Fibroblast of lung (primary cell): Measurements from ENCODE around the gene MPC1. TPM values are rescaled to one million over a fixed set of nuclear protein-coding genes. Genes with fewer than 3 reads are reported as not detected.
A peak's percentile ranks its signal among the peaks of the same experiment; 100 is the strongest.
"Not testable (repeated sequence)": the region's sequence is repeated elsewhere in the genome, so short reads cannot be mapped to it uniquely, and the experiment has no call there.

Experiments used
- DNase-seq, 2 donors: peaks; one replicate each; pipeline versions ENCODE4 v3.0.0 to v3.0.0-alpha.2; 2010; ENCODE audit warnings: low read depth in 2 of 2
- H2AFZ ChIP-seq: 2 replicates; pipeline ENCODE4 v1.5.1; 2012; ENCODE audit warnings: low read length, control low read depth, inconsistent platforms
- H3K27ac ChIP-seq: 2 replicates; pipeline ENCODE4 v1.5.1; 2011; ENCODE audit warnings: low read length, control low read depth; ENCODE audit not compliant: insufficient read depth
- H3K27me3 ChIP-seq: 2 replicates; pipeline ENCODE4 v1.5.1; 2011; ENCODE audit warnings: mild to moderate bottlenecking, low read length; ENCODE audit not compliant: control insufficient read depth, insufficient read depth
- H3K36me3 ChIP-seq: 2 replicates; pipeline ENCODE4 v1.5.1; 2011; ENCODE audit warnings: low read length; ENCODE audit not compliant: control insufficient read depth, insufficient read depth
- H3K4me1 ChIP-seq: 2 replicates; pipeline ENCODE4 v1.5.1; 2011; ENCODE audit warnings: low read length; ENCODE audit not compliant: control insufficient read depth, insufficient read depth; ENCODE audit errors: extremely low read depth
- H3K4me2 ChIP-seq: 2 replicates; pipeline ENCODE4 v1.5.1; 2011; ENCODE audit warnings: low read length, control low read depth; ENCODE audit not compliant: insufficient read depth; ENCODE audit errors: extremely low read depth
- H3K4me3 ChIP-seq, 4 experiments: fragments of 200-600 bp in 1 of 4; sonication (generic) in 1 of 4; replicated peaks in 1 of 4; 2 replicates each; pipeline ENCODE4 v1.5.1; 2011 to 2016; ENCODE audit warnings: low read length in 4 of 4, low read depth in 3 of 4, mild to moderate bottlenecking in 3 of 4, control low read depth in 2 of 4, inconsistent platforms in 1 of 4, mixed read lengths in 1 of 4; ENCODE audit not compliant: insufficient read depth in 1 of 4; ENCODE audit errors: control extremely low read depth in 1 of 4
- H3K79me2 ChIP-seq: 2 replicates; pipeline ENCODE4 v1.5.1; 2012; ENCODE audit warnings: mild to moderate bottlenecking, low read length, inconsistent platforms; ENCODE audit not compliant: control insufficient read depth, insufficient read depth
- H3K9ac ChIP-seq: 2 replicates; pipeline ENCODE4 v1.5.1; 2011; ENCODE audit warnings: mild to moderate bottlenecking, low read length, control low read depth; ENCODE audit not compliant: insufficient read depth
- H3K9me3 ChIP-seq: 2 replicates; pipeline ENCODE4 v1.5.1; 2012; ENCODE audit warnings: low read depth, low read length; ENCODE audit not compliant: control insufficient read depth, insufficient read depth
- H4K20me1 ChIP-seq: 2 replicates; pipeline ENCODE4 v1.5.1; 2011; ENCODE audit warnings: low read length; ENCODE audit not compliant: control insufficient read depth, insufficient read depth; ENCODE audit errors: extremely low read depth
- CTCF ChIP-seq, 2 donors: IDR thresholded peaks in 1 of 2; conservative IDR thresholded peaks in 1 of 2; 1 replicate in 1 of 2; 2 replicates in 1 of 2; pipeline ENCODE4 v1.5.1; 2011 to 2012; ENCODE audit warnings: low read length in 2 of 2, control low read depth in 1 of 2, inconsistent platforms in 1 of 2, low read depth in 1 of 2, mild to moderate bottlenecking in 1 of 2
- EZH2 ChIP-seq: IDR thresholded peaks from 2 replicates; pipeline ENCODE4 v1.5.1; 2012; ENCODE audit warnings: low read length, control low read depth, mild to moderate bottlenecking; ENCODE audit errors: missing control alignments
- polyA plus RNA-seq, 2 donors: library from polyadenylated mRNA; depleted of rRNA in 1 of 2; stranded (reverse) in 1 of 2; unstranded in 1 of 2; fragments of >200 nt; gene quantifications; 2 replicates each; pipeline ENCODE4 v1.2.1, GENCODE V29; 2011 to 2012; ENCODE audit warnings: missing spikeins in 1 of 2
- total RNA-seq: library from RNA; depleted of rRNA; stranded (reverse); fragments of >200 nt; gene quantifications from 2 replicates; pipeline ENCODE4 v1.2.1, GENCODE V29; 2014

The MPC1 gene
- total and polyA plus RNA-seq, 2 donors (not counting 1 experiment from before 2014, with no cell fraction given): 19.3 to 28.7 TPM

GRCh38 chr6:166386111-166386510, 3.4 kb upstream of the MPC1 start:
- no peak overlapping the region for H3K9ac ChIP-seq
- H3K9me3 ChIP-seq: no peaks in the 10 kb centered on the region
- DNase-seq: no peak
- no peaks in the 10 kb centered on the region for H3K27me3 ChIP-seq
- no peak overlapping the region for H3K4me2 ChIP-seq
- no peaks in the 10 kb centered on the region for H3K36me3 ChIP-seq
- H3K4me3 ChIP-seq: no peak overlapping the region
- no peak overlapping the region for H2AFZ ChIP-seq
- no peak for TF ChIP-seq EZH2
- TF ChIP-seq CTCF (conservative IDR thresholded peaks at IDR 0.05 in 1 of 2, IDR thresholded peaks at IDR 0.05 in 1 of 2; ENCODE audit: low read depth in 1 of 2, low read length in 2 of 2): no peak
- no peaks in the 10 kb centered on the region for H4K20me1 ChIP-seq
- H3K4me1 ChIP-seq: no peaks in the 10 kb centered on the region
- no peak overlapping the region for H3K27ac ChIP-seq
- H3K79me2 ChIP-seq: peaks cover 4% of the 10 kb centered on the region

GRCh38 chr6:166383802-166384363, 1.1 kb upstream of the MPC1 start:
- peak overlapping the region; percentile 31 to 85 (median 75) for H3K4me3 ChIP-seq
- peak overlapping the region; percentile 49 for H3K27ac ChIP-seq
- H4K20me1 ChIP-seq, H3K9me3 ChIP-seq, DNase-seq, H3K27me3 ChIP-seq, H3K9ac ChIP-seq, H3K79me2 ChIP-seq, H3K36me3 ChIP-seq, H3K4me1 ChIP-seq: not testable (repeated sequence)
- H3K4me2 ChIP-seq: peak overlapping the region; percentile 73
- H2AFZ ChIP-seq: peak overlapping the region; percentile 80

GRCh38 chr6:166382500-166382932, 224 bp downstream of the MPC1 start:
- Histone ChIP-seq H3K4me1 (no peaks in the 10 kb centered on the region), H3K9me3 (no peaks in the 10 kb centered on the region), H3K36me3 (no peaks in the 10 kb centered on the region), H3K4me2 (peak overlapping the region; percentile 29), H3K9ac (peak overlapping the region; percentile 66), H3K27ac (peak overlapping the region; percentile 52), H4K20me1 (no peaks in the 10 kb centered on the region), H3K4me3 (peak overlapping the region; percentile 31 to 85 (median 72)), H2AFZ (peak overlapping the region; percentile 90), H3K79me2 (peaks cover 4% of the 10 kb centered on the region), H3K27me3 (no peaks in the 10 kb centered on the region)
- no peak for TF ChIP-seq CTCF (conservative IDR thresholded peaks at IDR 0.05 in 1 of 2, IDR thresholded peaks at IDR 0.05 in 1 of 2; ENCODE audit: low read depth in 1 of 2, low read length in 2 of 2)
- TF ChIP-seq EZH2: no peak
- no peak for DNase-seq
